ENCODE measurements around the gene FLACC1. TPM values are rescaled to one million over a fixed set of nuclear protein-coding genes. Genes with fewer than 3 reads are reported as not detected.

Gene FLACC1
- total RNA-seq (2011; cell fraction: chromatin; rRNA removed; ENCODE audit: low replicate concordance), result 0.19 and 2.0 TPM in 2 replicates
- total RNA-seq (2011; cell fraction: nucleolus; rRNA removed), result not detected in 2 replicates
- not detected in 2 replicates for total RNA-seq (2011; cell fraction: nucleoplasm; rRNA removed)
- total RNA-seq (2014; rRNA removed), result 0.20 and 0.68 TPM in 2 replicates
- 0.22 and 0.61 TPM in 2 replicates for total RNA-seq (2014; rRNA removed; fragmentation: Illumina TruSeq; extraction: Trizol)
- 0.07 and 0.53 TPM in 2 replicates for total RNA-seq (2015; rRNA removed; fragmentation: Illumina TruSeq; extraction: Trizol)
- 0.20 and 0.35 TPM in 2 replicates for total RNA-seq (2021)
- 0.41 TPM in 1 of 2 replicates, not detected in the other for polyA plus RNA-seq (2011; rRNA removed)
- not detected in 2 replicates for polyA plus RNA-seq (2011; cell fraction: cytosol; rRNA removed)
- polyA plus RNA-seq (2011; cell fraction: nucleus; rRNA removed), result 0.07 and 0.81 TPM in 2 replicates
- 0.08 and 0.47 TPM in 2 replicates for polyA plus RNA-seq (2012)
- 0.26 and 0.27 TPM in 2 replicates for polyA plus RNA-seq (2014; fragmentation: Illumina TruSeq; extraction: Trizol)
- under 1 TPM in 1 of 2 experiments, not detected in 1; 0.10 TPM for polyA plus RNA-seq (2014; fragmentation: Nextera tagmentation; extraction: Ambion mirVana)
- 0.09 and 0.20 TPM in 2 replicates for polyA plus RNA-seq (2014; rRNA removed)
- polyA minus RNA-seq (2011; rRNA and poly(A)+ RNA removed), result 0.48 TPM in 1 of 2 replicates, not detected in the other
- not detected in 2 replicates for polyA minus RNA-seq (2011; cell fraction: cytosol; rRNA and poly(A)+ RNA removed)
- 0.27 and 0.44 TPM in 2 replicates for polyA minus RNA-seq (2011; cell fraction: nucleus; rRNA and poly(A)+ RNA removed)
- percentile 27 among the genes with signal in this experiment for Bru-seq, nascent RNA
- percentile 36 among the genes with signal in this experiment for BruChase-seq, experiment 1, labeled RNA remaining after a 2-hour chase
- percentile 34 among the genes with signal in this experiment for BruChase-seq, experiment 2, labeled RNA remaining after a 6-hour chase
- long read RNA-seq, experiment 1, result 0 reads
- long read RNA-seq, experiment 2, result 0 reads
- long read RNA-seq, experiment 3, result 0 reads

DNA sequence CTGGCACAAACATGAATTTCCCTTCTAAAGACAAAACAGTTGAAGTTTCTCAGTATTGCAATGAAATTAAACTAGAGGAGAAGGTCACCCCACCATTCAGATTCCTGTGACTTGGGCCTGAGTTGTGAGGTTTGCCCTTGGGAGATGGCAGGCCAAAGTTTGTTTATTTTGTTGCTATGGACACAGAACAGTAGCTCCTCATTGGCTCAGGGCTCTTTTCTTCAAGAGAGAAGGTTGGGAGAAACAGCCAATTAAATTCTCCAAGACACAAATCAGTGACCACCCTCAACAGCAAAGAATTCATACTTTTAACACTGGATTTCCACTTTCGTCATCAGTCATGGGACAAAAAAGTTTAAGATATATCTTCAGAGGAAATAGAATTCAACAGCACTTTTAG lies at the start of gene FLACC1:
FLACC1 (minus strand) TSS at position 125 of the 400 bp plus-strand sequence. CDS start 5,941 bp downstream, outside the sequence.
- H3K27ac ChIP-seq (ENCODE audit: extremely low read depth, low read depth, low read length), result no peak within 1 kb of the TSS
- H3K9ac ChIP-seq (ENCODE audit: insufficient read depth in 1 of 2, low read depth in 2 of 2, low read length in 2 of 2), result no peak within 1 kb of the TSS
- H4K20me1 ChIP-seq (replicated peaks; ENCODE audit: control insufficient read depth, insufficient read depth, low read length), result no peaks in the 10 kb centered on the region
- H3K27me3 ChIP-seq (ENCODE audit: control insufficient read depth in 2 of 2, insufficient read depth in 2 of 2, low read length in 2 of 2), result no peaks in the 10 kb centered on the region
- in situ Hi-C loops (cut with MboI) (loop anchor here (25.0 kb wide), 1 partner anchor 445 kb away; no protein-coding TSS in a partner anchor), intact Hi-C loops (cut with micrococcal nuclease) (no loop called here)
- POLR2A ChIA-PET, result interaction anchor here (0.7 to 1.8 kb wide), 2 partner anchors 13 to 125 kb away, joined by 3 to 5 read pairs; no protein-coding TSS in a partner anchor
- BruUV-seq (replicated peaks), result no TSS peak
- H3K9me3 ChIP-seq (replicated peaks; ENCODE audit: control insufficient read depth, insufficient read depth, low read depth, low read length), result no peaks in the 10 kb centered on the region
- no peak within 1 kb of the TSS for H3K4me3 ChIP-seq
- no peaks in the 10 kb centered on the region for H3K36me3 ChIP-seq (ENCODE audit: control insufficient read depth, insufficient read depth, low read length)
- H2AFZ ChIP-seq (ENCODE audit: low read depth, low read length), result no peak within 1 kb of the TSS
- CTCF ChIA-PET (ENCODE audit: low intra/inter-chr PET ratio), result no interaction called here
- H3K9me1 ChIP-seq (ENCODE audit: control insufficient read depth, insufficient read depth, low read length), result no peaks in the 10 kb centered on the region
- WGBS (ENCODE audit: insufficient coverage, low coverage, missing lambda C conversion rate), result 47% methylated on average over 1 of the region's 1 CpG
- no peaks in the 10 kb centered on the region for H3K4me1 ChIP-seq (replicated peaks in 1 of 2; ENCODE audit: control insufficient read depth in 2 of 2, insufficient read depth in 2 of 2, low read length in 2 of 2)
- peak; percentile 26 for FAIRE-seq
- H3K4me2 ChIP-seq (ENCODE audit: insufficient read depth, low read length), result no peak within 1 kb of the TSS
- ATAC-seq, result peak; percentile 69
- no peaks in the 10 kb centered on the region for H3K79me2 ChIP-seq (ENCODE audit: control insufficient read depth, insufficient read depth, low read length)
- peak in 3 of 4 experiments; percentile 14 to 33 (median 14) for DNase-seq (ENCODE audit: extremely low read depth in 1 of 4, low spot score in 3 of 4)
- peak; percentile 82 for TF ChIP-seq RFX1 (IDR thresholded peaks at IDR 0.05)
- TF ChIP-seq NFYB (IDR thresholded peaks at IDR 0.05; ENCODE audit: extremely low read depth, insufficient read length), result peak; percentile 49
- 0 out of 2 replicates have a peak, but pooled peaks have one; percentile 59 for TF ChIP-seq FOXJ2 (tag; IDR thresholded peaks at IDR 0.05)
- no peak for TF ChIP-seq ZNF134 (CRISPR knock-in tag; conservative IDR thresholded peaks at IDR 0.05)
- TF ChIP-seq MGA (IDR thresholded peaks at IDR 0.05), result no peak
- TF ChIP-seq, protein P1, sequence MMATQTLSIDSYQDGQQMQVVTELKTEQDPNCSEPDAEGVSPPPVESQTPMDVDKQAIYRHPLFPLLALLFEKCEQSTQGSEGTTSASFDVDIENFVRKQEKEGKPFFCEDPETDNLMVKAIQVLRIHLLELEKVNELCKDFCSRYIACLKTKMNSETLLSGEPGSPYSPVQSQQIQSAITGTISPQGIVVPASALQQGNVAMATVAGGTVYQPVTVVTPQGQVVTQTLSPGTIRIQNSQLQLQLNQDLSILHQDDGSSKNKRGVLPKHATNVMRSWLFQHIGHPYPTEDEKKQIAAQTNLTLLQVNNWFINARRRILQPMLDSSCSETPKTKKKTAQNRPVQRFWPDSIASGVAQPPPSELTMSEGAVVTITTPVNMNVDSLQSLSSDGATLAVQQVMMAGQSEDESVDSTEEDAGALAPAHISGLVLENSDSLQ (IDR thresholded peaks at IDR 0.05), result peak; percentile 37; the same call in 1 of the 2 replicates
